Stimulated activated naive CD8-positive, alpha-beta T cell treated with anti-CD3 and anti-CD28 coated beads, Interleukin-15, Interleukin-2, amounts not matched to agents 100 ng/mL and 50 ng/mL, for 24 hours (primary cell): ENCODE results near the gene UPF2.

Experiments used
- H3K27ac Mint-ChIP-seq: one replicate; pipeline ENCODE4 v1.8.0; 2021; ENCODE audit warnings: mild to moderate bottlenecking, mixed read lengths
- H3K27me3 Mint-ChIP-seq: one replicate; pipeline ENCODE4 v1.8.0; 2021; ENCODE audit warnings: mixed read lengths
- H3K36me3 Mint-ChIP-seq: one replicate; pipeline ENCODE4 v1.8.0; 2021; ENCODE audit warnings: low read depth, mixed read lengths
- H3K4me1 Mint-ChIP-seq: one replicate; pipeline ENCODE4 v1.8.0; 2021; ENCODE audit warnings: low read depth, mixed read lengths
- H3K4me3 Mint-ChIP-seq: one replicate; pipeline ENCODE4 v1.8.0; 2021; ENCODE audit warnings: mild to moderate bottlenecking, mixed read lengths
- H3K9me3 Mint-ChIP-seq: one replicate; pipeline ENCODE4 v1.8.0; 2021; ENCODE audit warnings: mixed read lengths

Gene UPF2

DNA sequence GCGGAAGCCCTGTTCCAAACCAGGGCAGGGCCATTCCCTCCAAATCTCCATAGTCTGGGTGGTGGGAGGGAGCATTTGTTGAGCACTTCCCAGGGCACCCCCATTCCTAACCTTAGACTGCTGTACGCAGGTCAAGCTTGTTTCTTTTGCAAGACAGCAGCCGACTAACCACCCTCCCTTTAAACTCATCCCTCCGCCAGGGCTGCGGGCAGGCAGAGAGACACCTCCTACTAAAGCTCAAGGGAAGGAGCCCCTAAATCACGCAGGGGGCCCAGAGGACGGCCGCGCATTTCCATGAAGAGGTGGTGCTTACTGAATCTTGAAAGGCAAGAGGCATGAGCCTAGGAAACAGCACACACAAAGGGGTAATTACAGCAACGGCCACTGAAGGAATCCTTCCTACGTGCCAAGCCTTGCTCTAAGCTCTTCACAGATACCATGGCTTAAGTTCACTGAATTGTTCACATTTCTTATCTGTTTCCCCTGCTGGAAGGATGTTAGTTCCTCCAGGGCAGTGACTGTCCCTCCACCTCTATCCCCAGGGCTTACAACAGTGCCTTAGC is 129.4 kb downstream of the UPF2 start:
- no peaks in the 10 kb centered on the region for H3K27me3 Mint-ChIP-seq
- H3K4me1 Mint-ChIP-seq = no peaks in the 10 kb centered on the region
- H3K4me3 Mint-ChIP-seq = no peak overlapping the region
- H3K36me3 Mint-ChIP-seq = no peaks in the 10 kb centered on the region
- no peak overlapping the region for H3K27ac Mint-ChIP-seq
- no peaks in the 10 kb centered on the region for H3K9me3 Mint-ChIP-seq

DNA sequence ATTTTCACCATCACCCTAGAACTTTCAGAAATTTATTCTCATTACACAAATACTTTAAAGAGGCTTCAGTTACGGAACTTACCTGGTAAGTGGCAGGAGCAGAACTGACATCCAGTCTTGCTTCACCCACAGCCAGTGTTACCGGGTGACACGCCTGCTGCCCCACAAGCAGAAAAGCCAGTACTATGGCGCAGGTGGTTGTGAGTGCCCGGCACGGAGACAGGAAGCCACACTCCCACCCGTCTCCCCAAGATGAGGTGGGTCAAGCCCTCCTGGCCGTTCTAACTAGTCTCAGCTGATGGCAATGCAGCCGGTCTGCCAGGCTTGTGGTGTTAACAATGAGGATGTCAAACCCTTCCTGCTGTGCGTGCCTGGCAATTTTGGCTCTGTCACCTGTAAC is 132.5 kb downstream of the UPF2 start:
- H3K4me1 Mint-ChIP-seq = no peaks in the 10 kb centered on the region
- H3K4me3 Mint-ChIP-seq = no peak overlapping the region
- no peaks in the 10 kb centered on the region for H3K9me3 Mint-ChIP-seq
- H3K36me3 Mint-ChIP-seq = no peaks in the 10 kb centered on the region
- H3K27ac Mint-ChIP-seq = no peak overlapping the region
- no peaks in the 10 kb centered on the region for H3K27me3 Mint-ChIP-seq

DNA sequence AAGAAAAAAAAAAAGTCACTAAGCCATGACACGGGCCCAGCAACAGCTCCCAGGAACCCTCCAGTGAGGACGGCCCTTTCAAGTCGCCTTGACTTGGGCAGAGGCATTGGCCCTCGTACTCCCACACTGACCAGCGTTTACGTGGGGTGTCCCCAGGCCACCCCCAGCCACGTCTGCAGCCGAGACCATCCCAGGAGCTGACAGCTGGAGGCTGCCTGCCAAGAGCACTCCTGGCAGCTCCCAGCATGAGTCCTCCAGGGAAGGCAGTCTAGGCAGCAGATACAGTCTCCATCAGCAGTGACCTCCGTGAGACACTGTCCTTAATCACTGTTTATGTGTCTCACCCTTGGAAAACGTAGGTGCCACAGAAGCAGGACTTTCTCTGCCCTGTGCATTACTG is 133.0 kb downstream of the UPF2 start:
- Mint-ChIP-seq H3K27ac (no peak overlapping the region), H3K27me3 (no peaks in the 10 kb centered on the region), H3K36me3 (no peaks in the 10 kb centered on the region), H3K4me1 (no peaks in the 10 kb centered on the region), H3K4me3 (no peak overlapping the region), H3K9me3 (no peaks in the 10 kb centered on the region)

DNA sequence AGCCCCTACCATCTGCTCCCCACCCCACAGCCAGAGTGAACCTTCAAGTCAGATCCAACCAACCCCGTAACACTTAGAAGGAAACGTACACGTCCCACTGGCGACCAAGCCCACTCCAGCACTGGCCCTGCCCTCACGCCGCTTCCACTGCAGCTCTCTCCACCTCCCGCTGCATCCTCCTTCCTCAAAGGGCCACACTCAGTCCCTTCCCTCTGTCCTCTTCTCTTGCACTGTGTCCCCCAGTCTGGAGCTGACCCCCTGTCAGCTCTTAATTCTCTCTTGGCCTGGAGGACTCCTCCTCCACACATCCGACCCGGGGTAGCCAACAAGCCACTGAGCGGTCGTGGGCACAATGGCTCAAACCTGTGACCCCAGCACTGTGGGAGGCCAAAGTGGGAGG is 133.6 kb downstream of the UPF2 start:
- H3K27ac Mint-ChIP-seq = no peak overlapping the region
- no peaks in the 10 kb centered on the region for H3K27me3 Mint-ChIP-seq
- no peaks in the 10 kb centered on the region for H3K4me1 Mint-ChIP-seq
- no peaks in the 10 kb centered on the region for H3K9me3 Mint-ChIP-seq
- H3K4me3 Mint-ChIP-seq = no peak overlapping the region
- H3K36me3 Mint-ChIP-seq = no peaks in the 10 kb centered on the region

DNA sequence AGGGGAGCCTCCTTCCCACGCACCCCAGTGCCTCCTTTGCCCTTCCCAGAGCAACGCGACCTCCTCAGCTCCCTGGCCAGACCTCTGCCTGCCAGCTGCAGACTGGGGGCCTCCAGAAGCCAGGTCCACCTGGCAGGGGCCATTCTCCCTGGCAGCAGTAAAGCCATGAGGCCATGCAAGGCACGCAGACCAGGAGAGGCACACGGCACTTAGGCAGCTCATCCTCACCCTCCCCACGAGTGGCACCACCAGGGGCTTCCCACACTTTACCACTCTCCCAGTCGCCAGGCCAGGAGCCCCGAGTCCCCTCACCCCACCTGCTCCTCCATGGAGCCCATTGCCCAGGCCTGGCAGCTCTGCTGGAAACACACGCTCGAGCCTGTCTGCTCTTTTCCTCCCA is 134.1 kb downstream of the UPF2 start:
- Mint-ChIP-seq H3K9me3 (no peaks in the 10 kb centered on the region), H3K27me3 (no peaks in the 10 kb centered on the region), H3K27ac (no peak overlapping the region), H3K4me1 (no peaks in the 10 kb centered on the region), H3K4me3 (no peak overlapping the region), H3K36me3 (no peaks in the 10 kb centered on the region)

DNA sequence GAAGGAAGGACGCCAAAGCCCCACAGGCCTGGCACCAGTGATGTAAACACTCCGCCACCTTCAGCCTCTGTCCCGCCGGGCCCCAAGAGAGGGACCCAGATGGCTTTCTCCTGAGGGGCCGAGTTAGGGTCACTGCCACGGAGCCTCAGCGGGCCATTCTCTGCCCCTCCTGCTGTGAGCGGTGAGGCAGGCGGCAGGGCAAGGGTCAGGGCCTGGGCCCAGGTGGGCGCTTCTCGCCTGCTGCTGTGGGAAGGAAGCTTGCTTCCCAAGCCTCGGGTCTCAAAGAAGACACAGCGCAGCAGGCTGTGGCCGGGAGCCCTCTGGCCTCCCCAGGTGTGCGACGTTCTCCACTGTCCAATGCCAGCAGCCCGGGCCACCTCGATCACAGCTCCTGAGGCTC is 134.7 kb downstream of the UPF2 start:
- H3K27me3 Mint-ChIP-seq = no peaks in the 10 kb centered on the region
- H3K36me3 Mint-ChIP-seq = no peaks in the 10 kb centered on the region
- H3K4me1 Mint-ChIP-seq = no peaks in the 10 kb centered on the region
- H3K4me3 Mint-ChIP-seq = no peak overlapping the region
- no peaks in the 10 kb centered on the region for H3K9me3 Mint-ChIP-seq
- H3K27ac Mint-ChIP-seq = no peak overlapping the region

DNA sequence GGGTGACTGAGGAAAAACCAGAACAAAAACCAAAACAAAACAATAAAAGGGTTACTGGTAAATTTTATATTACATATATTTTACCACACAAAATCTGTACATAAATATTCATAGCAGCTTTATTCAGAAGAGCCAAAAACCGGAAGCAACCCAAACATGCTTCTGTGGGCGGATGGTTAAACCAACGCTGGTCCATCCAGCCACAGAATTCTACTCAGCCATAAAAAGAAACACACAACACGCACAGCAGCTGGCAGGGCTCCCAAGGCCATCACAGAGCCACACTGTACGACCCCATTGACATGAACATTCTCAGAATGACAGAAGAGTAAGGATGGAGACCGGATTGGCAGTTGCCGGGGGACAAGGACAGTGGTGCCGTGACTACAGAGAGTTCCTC is 135.9 kb downstream of the UPF2 start:
- H3K36me3 Mint-ChIP-seq = no peaks in the 10 kb centered on the region
- H3K27ac Mint-ChIP-seq = no peak overlapping the region
- H3K4me1 Mint-ChIP-seq = no peaks in the 10 kb centered on the region
- H3K27me3 Mint-ChIP-seq = peaks cover 3% of the 10 kb centered on the region
- no peaks in the 10 kb centered on the region for H3K9me3 Mint-ChIP-seq
- no peak overlapping the region for H3K4me3 Mint-ChIP-seq

DNA sequence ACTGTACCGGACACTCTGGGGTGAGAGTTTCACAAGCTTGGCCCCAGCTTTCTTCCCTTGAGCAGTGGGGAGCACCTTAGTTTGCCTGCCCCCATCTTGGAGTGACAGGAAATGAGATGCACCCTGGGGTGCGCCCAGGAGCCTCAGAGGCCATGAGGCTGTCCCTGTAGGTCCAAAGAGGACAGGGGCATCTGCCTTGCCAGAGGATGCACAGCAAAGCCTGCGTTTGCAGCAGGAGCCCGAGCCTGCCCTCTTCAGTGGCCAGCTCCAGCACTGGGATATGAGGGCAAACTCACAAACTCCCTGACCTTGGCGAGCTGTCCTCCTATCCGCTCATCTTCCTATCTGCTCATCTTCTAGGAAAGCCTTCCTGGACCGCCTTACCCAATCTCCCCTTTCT is 140.0 kb downstream of the UPF2 start:
- H3K9me3 Mint-ChIP-seq = no peaks in the 10 kb centered on the region
- no peak overlapping the region for H3K27ac Mint-ChIP-seq

DNA sequence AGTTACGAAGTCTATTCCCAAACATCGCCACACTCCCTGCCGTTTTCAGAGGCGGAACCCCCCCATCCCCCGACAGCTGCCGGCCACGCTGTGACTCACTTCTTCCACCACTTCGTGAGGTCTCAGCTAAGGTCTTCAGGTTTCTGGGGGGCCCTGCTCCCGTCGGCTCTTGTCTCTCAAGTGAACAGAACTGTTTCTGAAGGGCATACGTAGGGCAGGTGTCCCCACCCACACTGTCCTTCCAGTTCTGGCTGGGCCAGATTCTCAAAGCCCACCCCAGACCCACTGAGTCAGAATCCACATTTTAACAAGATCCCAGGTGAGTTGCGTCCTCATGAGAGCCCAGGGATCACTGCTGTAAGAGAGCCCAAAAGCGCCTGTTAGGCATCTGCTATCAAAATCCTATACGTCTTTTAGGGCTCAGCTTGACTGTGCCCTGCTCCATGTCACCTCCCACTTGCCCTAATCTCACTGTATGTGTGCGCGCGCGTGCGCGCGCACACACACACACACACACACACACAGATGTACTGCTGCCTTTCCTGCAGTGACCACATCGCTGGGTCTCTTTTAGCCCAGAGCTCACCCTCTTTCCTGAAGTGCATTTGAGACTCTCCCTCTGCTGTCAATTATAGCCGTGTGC is 140.7 kb downstream of the UPF2 start:
- H3K9me3 Mint-ChIP-seq = no peaks in the 10 kb centered on the region
- H3K27me3 Mint-ChIP-seq = peaks cover 3% of the 10 kb centered on the region
- H3K36me3 Mint-ChIP-seq = no peaks in the 10 kb centered on the region
- no peak overlapping the region for H3K4me3 Mint-ChIP-seq
- no peak overlapping the region for H3K27ac Mint-ChIP-seq
- H3K4me1 Mint-ChIP-seq = no peaks in the 10 kb centered on the region

More for the DNA sequence above, 140.0 kb downstream of the UPF2 start:
- Mint-ChIP-seq H3K4me3 (no peak overlapping the region), H3K27me3 (peaks cover 3% of the 10 kb centered on the region), H3K36me3 (no peaks in the 10 kb centered on the region), H3K4me1 (no peaks in the 10 kb centered on the region)

DNA sequence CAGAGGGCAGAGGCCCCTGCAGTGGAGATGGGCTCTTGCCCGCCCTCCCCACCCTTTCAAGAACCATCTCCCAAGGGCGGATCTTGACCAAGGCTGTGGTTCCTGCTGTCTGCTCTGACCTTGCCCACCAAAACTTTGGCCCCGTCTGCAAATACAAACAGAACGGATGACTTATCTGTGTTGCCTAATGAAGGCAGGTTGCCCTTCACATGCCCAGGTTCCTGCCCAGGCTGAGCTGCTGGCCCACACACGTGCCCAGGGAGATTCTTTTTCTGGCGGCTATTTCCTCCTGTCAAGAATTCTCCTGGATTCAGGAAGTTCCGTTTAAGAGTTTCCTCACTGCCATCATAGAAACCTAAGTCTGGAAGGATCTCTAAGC is 141.2 kb downstream of the UPF2 start:
- no peaks in the 10 kb centered on the region for H3K4me1 Mint-ChIP-seq
- H3K9me3 Mint-ChIP-seq = no peaks in the 10 kb centered on the region
- H3K4me3 Mint-ChIP-seq = no peak overlapping the region
- no peak overlapping the region for H3K27ac Mint-ChIP-seq
- H3K36me3 Mint-ChIP-seq = no peaks in the 10 kb centered on the region
- peaks cover 3% of the 10 kb centered on the region for H3K27me3 Mint-ChIP-seq

DNA sequence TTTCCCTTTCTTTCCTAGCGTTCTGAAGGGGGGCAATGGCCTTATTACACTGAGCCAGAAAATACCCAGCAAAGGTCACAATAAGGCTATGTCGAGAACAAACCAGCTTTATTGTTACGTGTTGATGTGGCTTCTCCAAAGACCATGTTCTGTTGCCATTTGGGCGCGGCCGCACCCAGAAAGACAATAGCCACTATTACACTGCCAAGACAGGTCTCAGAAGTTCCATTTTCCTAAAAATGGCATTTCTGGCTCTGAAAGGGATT is 141.6 kb downstream of the UPF2 start:
- no peaks in the 10 kb centered on the region for H3K4me1 Mint-ChIP-seq
- no peak overlapping the region for H3K4me3 Mint-ChIP-seq
- H3K27me3 Mint-ChIP-seq = peaks cover 3% of the 10 kb centered on the region
- no peaks in the 10 kb centered on the region for H3K36me3 Mint-ChIP-seq
- H3K27ac Mint-ChIP-seq = no peak overlapping the region
- H3K9me3 Mint-ChIP-seq = no peaks in the 10 kb centered on the region

DNA sequence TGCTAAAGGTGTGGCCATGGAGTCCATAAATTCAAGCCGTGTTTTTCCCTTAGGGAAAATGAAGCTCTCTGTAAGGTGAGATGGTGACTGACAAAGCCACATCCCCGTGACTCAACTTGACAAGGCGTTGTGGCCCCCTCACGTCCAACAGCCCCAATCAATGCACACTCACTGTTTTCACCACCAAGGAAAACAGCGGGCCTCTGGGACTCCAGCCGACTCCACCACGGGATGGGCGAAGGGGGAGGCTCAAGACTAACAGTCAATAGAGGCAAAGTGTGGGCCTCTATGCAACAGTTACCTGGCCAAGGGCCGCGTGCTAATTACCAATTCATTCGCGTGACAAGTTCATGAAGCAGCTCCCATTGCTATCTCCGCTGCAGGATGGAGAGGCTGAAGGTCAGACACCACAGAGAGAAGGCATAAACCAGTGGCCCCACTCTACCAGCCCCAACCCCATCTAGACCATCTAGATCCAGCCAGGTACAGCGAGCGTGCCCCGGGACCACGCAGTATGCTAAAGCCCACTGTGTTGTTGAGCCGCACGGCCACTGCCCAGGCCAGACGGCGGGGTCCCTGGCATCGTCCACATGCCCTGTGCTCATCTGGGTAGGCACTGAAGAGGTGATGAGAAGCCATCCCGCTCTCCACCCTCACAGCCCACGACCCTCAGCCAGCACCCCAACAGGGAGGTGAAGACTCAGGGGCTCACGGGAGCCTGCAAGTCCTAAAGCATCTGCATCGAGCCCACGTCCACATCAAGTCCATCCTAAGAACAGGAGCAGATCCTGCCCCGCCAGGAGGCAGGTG is 143.3 kb downstream of the UPF2 start:
- Mint-ChIP-seq H3K27ac (no peak overlapping the region), H3K4me3 (no peak overlapping the region), H3K27me3 (peaks cover 3% of the 10 kb centered on the region), H3K36me3 (no peaks in the 10 kb centered on the region), H3K4me1 (no peaks in the 10 kb centered on the region), H3K9me3 (no peaks in the 10 kb centered on the region)

DNA sequence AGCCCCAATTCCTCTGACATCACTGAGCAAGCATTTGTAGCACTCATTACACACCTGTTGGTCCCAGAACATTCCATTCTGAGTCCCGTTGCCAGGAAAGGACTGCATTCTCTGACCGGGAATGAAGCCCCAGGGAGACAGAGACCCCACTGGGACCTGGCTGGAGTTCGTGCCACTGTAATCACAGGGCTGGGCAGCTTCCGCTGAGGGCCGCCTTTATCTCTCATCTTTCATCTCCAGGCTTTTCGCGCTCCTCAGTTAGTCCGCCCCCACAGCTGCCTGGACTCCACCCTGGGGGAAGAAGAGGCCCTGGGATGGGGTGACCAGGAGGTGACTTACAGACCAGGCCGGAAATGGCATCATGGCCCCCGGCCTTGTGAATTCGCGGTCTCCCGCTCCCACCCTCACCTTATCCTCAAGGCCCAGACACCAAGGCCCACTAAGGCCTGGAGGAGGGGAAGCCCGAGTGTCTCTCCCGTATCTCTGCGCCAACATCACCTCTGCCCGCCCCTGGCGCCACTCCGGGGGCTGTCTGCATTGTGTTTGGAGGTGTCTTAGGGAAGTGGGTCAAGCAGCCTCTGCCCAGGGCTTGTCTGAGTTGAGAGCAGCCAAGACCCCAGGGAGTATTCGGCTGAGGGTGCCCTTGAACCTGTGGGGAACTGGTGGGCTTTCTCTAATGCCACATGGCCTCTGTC is 144.1 kb downstream of the UPF2 start:
- Mint-ChIP-seq H3K9me3 (no peaks in the 10 kb centered on the region), H3K4me3 (no peak overlapping the region), H3K4me1 (no peaks in the 10 kb centered on the region), H3K36me3 (no peaks in the 10 kb centered on the region), H3K27ac (no peak overlapping the region), H3K27me3 (peaks cover 3% of the 10 kb centered on the region)

DNA sequence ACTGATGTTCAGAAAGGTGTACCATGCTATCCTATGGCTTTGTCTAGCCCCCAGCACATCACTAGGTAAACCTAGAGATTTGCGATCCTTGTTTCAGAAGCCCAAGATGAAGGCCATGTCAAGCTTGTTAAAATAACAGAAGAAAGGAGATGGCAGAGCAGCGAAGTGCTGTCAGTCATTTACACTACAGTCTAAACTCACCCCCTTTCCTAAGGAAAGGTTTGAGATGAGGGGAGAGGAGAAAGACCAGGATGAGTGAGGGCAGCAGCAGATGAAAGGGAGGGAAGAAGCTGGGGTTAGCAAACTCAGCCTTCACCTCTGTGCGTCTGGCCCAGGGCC is 144.6 kb downstream of the UPF2 start:
- Mint-ChIP-seq H3K27ac (no peak overlapping the region), H3K36me3 (no peaks in the 10 kb centered on the region), H3K27me3 (peaks cover 3% of the 10 kb centered on the region), H3K4me1 (no peaks in the 10 kb centered on the region), H3K4me3 (no peak overlapping the region), H3K9me3 (no peaks in the 10 kb centered on the region)

DNA sequence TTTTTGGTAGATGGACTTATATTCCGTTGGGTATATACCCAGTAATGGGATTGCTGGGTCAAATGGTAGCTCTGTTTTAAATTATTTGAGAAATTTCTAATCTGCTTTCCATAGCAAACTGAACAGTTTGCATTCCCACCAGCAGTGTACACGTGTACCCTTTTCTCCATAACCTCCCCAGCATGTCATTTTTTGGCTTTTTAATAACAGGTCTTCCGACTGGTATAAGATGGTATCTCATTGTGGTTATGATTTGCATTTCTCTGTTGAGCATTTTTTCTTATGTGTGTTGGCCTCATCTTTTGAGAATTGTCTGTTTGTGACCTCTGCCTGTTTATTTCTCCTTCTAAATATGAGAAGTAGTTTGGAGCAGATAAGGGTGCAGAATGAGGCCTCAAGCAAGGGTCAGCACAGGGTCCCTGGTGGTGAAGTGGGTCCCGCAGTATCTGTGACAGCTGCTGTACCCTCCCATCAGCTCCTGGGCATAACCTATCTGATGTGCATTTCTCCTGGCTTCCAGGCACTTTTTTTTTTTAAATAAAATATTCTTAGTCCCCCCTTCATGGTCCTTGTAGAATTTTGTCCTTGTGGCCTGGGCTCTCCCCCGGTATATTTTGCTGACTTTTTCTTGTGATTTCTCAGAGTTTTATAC is 145.9 kb downstream of the UPF2 start:
- Mint-ChIP-seq H3K9me3 (no peaks in the 10 kb centered on the region), H3K27me3 (no peaks in the 10 kb centered on the region), H3K36me3 (no peaks in the 10 kb centered on the region), H3K4me3 (no peak overlapping the region), H3K4me1 (no peaks in the 10 kb centered on the region), H3K27ac (no peak overlapping the region)
